ENCODE data around the gene HBM.

Gene HBM

DNA sequence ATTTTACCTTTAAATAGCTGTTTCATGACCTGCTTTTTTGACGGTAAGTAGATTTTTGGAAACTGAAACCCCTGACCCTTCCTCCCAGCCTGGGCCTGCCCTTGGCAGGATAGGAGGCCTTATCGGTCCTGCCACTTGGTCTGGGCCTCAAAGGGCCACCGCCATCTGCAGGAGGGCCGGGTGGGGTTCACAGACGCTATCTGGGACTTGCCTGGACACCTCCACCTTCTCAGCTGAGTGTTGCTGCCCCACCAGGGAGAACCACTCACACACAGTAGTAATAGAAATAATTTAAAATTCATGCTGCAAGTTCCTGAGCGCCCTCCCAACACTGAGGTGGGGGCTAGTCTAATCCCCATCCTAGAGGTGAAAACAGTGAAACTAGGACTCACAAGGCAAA lies 22.7 kb upstream of the HBM start:
- TF ChIP-seq, protein P1, sequence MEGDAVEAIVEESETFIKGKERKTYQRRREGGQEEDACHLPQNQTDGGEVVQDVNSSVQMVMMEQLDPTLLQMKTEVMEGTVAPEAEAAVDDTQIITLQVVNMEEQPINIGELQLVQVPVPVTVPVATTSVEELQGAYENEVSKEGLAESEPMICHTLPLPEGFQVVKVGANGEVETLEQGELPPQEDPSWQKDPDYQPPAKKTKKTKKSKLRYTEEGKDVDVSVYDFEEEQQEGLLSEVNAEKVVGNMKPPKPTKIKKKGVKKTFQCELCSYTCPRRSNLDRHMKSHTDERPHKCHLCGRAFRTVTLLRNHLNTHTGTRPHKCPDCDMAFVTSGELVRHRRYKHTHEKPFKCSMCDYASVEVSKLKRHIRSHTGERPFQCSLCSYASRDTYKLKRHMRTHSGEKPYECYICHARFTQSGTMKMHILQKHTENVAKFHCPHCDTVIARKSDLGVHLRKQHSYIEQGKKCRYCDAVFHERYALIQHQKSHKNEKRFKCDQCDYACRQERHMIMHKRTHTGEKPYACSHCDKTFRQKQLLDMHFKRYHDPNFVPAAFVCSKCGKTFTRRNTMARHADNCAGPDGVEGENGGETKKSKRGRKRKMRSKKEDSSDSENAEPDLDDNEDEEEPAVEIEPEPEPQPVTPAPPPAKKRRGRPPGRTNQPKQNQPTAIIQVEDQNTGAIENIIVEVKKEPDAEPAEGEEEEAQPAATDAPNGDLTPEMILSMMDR (IDR thresholded peaks at IDR 0.05; ENCODE audit: low read depth, low read length): no peak
- H3K36me3 ChIP-seq: no peaks in the 10 kb centered on the region
- H3K9me3 ChIP-seq: no peaks in the 10 kb centered on the region
- no peak overlapping the region for H3K4me3 ChIP-seq (ENCODE audit: low read depth, low read length)
- no peak for DNase-seq
- H3K4me1 ChIP-seq: no peaks in the 10 kb centered on the region
- no peaks in the 10 kb centered on the region for H3K27me3 ChIP-seq

DNA sequence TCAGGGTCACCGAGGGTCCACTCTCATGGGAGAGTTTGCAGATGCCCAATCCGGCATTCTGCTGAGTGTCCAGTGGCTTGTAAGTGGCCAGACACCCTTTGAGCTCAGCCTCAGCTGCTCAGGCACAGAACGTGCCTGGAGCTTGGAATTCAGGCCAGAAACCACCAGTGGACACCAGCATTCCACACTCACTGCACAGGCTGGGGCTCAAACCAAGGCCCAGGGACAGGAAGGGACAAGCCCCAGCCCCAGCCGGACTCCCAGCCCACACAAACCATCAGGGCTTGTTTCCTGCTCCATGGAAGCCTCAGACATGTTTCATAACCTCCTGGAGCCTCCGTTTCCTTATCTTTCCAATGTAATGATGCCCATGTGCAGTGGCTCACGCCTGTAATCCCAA lies 22.3 kb upstream of the HBM start:
- Histone ChIP-seq H3K4me3 (ENCODE audit: low read depth, low read length) (no peak overlapping the region), H3K4me1 (no peaks in the 10 kb centered on the region), H3K27me3 (no peaks in the 10 kb centered on the region), H3K36me3 (no peaks in the 10 kb centered on the region), H3K9me3 (no peaks in the 10 kb centered on the region)
- TF ChIP-seq, protein P1 (IDR thresholded peaks at IDR 0.05; ENCODE audit: low read depth, low read length): no peak
- DNase-seq: no peak

DNA sequence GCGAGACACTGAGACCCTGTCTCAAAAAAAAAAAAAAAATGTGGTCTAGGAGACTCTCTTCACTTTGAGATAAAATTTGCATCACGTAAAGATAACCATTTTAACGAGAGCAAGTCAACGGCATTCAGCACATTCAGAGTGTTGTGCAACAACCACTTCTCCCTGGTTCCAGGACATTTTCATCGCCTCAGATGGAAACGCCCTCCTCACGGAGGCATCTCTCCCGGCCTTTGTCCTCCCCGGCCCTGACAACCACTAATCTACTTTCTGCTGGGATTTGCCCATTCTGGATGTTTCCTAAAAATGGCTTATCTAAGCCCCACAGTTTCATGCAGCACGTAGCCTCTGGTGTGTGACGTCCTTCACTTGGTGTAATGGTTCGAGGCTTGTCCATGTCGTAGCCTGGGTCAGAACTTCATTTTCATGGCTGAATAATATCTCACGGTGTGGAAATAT lies 21.0 kb upstream of the HBM start:
- TF ChIP-seq, protein P1 (IDR thresholded peaks at IDR 0.05; ENCODE audit: low read depth, low read length): no peak
- H3K9me3 ChIP-seq: no peaks in the 10 kb centered on the region
- peaks cover 7% of the 10 kb centered on the region for H3K4me1 ChIP-seq
- no peaks in the 10 kb centered on the region for H3K27me3 ChIP-seq
- H3K36me3 ChIP-seq: no peaks in the 10 kb centered on the region
- no peak overlapping the region for H3K4me3 ChIP-seq (ENCODE audit: low read depth, low read length)
- no peak for DNase-seq

DNA sequence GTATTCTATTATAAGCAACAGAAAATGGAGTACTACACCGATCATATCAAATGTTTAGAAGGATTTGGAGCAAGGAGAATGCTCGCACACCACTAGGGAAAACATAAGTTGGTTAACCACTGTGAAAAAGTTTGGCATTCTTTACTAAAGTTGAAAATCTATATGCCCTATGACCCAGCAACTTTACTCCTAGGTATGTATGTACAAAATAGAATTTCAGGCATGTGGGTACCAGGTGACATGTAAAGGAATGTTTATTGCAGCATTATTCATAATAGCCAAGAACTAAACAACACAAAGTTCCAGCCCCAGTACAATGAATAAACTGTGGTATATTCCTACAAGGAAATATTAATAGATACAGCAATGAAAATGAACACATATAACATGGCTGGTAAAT lies 19.1 kb upstream of the HBM start:
- Histone ChIP-seq H3K27me3 (no peaks in the 10 kb centered on the region), H3K4me3 (ENCODE audit: low read depth, low read length) (no peak overlapping the region), H3K36me3 (no peaks in the 10 kb centered on the region), H3K9me3 (no peaks in the 10 kb centered on the region), H3K4me1 (peaks cover 7% of the 10 kb centered on the region)
- no peak for DNase-seq
- TF ChIP-seq, protein P1 (IDR thresholded peaks at IDR 0.05; ENCODE audit: low read depth, low read length): no peak

DNA sequence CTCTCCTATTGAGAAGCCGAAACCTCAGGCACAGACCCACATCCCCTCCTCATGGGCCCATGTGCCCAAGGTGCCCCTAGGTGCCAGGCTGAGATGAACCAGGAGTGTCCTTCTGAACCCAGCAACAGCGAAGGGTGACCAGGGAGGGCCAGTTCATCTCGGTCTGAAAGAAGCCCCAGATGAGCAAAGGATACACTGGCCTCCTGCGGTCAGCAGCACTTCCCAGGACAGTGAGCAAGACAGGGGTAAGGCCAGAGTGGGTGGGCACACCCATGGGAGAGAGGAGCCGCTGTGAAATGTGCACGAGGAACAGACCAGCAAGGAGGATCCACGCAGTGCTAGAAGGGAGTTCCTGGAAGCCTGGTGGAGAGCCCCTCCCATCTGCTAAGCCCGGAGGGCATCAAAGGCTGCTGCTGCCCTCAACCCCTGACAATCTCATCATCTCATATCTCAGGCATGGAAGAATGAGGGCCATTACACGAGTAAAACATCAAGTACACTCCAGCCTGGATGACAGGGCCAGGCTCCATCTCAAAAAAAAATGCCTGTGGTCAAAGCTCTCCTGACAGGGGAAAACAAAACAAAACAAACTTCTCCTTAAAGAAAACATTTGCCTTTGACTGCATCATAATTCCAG lies 16.6 kb upstream of the HBM start:
- Histone ChIP-seq H3K27me3 (no peaks in the 10 kb centered on the region), H3K4me3 (ENCODE audit: low read depth, low read length) (no peak overlapping the region)

More for the DNA sequence above, 16.6 kb upstream of the HBM start:
- peak; percentile 55 for DNase-seq
- Histone ChIP-seq H3K36me3 (no peaks in the 10 kb centered on the region), H3K9me3 (no peaks in the 10 kb centered on the region), H3K4me1 (peaks cover 7% of the 10 kb centered on the region)
- TF ChIP-seq, protein P1 (IDR thresholded peaks at IDR 0.05; ENCODE audit: low read depth, low read length): no peak
